ENCODE data around the gene VIM.
A peak's percentile ranks its signal among the peaks of the same experiment; 100 is the strongest.

Gene VIM

DNA sequence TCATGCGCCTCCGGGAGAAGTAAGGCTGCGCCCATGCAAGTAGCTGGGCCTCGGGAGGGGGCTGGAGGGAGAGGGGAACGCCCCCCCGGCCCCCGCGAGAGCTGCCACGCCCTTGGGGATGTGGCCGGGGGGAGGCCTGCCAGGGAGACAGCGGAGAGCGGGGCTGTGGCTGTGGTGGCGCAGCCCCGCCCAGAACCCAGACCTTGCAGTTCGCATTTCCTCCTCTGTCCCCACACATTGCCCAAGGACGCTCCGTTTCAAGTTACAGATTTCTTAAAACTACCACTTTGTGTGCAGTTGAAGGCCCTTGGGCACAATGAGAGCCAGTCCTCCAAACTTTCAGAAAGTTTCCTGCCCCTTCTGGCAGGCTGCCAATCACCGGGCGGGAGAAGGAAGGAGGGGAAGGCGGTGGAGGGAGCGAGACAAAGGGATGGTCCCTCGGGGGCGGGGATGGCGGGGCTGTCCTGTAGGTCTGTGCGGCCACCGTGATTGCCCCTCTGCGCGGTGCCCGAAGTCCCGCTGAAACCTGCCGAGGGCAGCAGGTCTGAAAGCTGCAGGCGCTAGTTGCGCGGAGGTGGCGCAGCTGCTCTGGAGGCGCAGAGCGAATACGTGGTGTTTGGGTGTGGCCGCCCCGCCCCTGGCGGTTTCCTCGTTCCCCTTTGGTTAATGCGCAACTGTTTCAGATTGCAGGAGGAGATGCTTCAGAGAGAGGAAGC, 2.1 kb downstream of the VIM start (continued):
- TF ChIP-seq, protein P1, sequence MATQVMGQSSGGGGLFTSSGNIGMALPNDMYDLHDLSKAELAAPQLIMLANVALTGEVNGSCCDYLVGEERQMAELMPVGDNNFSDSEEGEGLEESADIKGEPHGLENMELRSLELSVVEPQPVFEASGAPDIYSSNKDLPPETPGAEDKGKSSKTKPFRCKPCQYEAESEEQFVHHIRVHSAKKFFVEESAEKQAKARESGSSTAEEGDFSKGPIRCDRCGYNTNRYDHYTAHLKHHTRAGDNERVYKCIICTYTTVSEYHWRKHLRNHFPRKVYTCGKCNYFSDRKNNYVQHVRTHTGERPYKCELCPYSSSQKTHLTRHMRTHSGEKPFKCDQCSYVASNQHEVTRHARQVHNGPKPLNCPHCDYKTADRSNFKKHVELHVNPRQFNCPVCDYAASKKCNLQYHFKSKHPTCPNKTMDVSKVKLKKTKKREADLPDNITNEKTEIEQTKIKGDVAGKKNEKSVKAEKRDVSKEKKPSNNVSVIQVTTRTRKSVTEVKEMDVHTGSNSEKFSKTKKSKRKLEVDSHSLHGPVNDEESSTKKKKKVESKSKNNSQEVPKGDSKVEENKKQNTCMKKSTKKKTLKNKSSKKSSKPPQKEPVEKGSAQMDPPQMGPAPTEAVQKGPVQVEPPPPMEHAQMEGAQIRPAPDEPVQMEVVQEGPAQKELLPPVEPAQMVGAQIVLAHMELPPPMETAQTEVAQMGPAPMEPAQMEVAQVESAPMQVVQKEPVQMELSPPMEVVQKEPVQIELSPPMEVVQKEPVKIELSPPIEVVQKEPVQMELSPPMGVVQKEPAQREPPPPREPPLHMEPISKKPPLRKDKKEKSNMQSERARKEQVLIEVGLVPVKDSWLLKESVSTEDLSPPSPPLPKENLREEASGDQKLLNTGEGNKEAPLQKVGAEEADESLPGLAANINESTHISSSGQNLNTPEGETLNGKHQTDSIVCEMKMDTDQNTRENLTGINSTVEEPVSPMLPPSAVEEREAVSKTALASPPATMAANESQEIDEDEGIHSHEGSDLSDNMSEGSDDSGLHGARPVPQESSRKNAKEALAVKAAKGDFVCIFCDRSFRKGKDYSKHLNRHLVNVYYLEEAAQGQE (tag by site-specific recombination; IDR thresholded peaks at IDR 0.05): peak; percentile 19; the same call in 1 of the 2 replicates
- TF ChIP-seq ZNF433 (tag by site-specific recombination; IDR thresholded peaks at IDR 0.05; ENCODE audit: low read depth) (no peak), ZNF747 (tag by site-specific recombination; IDR thresholded peaks at IDR 0.05) (no peak), ZFP37 (tag by site-specific recombination; IDR thresholded peaks at IDR 0.05) (no peak), ZNF311 (tag by site-specific recombination; IDR thresholded peaks at IDR 0.05; ENCODE audit: borderline replicate concordance) (no peak), ZBTB21 (tag by site-specific recombination; IDR thresholded peaks at IDR 0.05) (peak; percentile 70), ZNF658 (tag by site-specific recombination; IDR thresholded peaks at IDR 0.05) (no peak), BCL11A (tag by site-specific recombination; IDR thresholded peaks at IDR 0.05; ENCODE audit: low read depth) (no peak), ZBTB20 (tag by site-specific recombination; IDR thresholded peaks at IDR 0.05) (peak; percentile 60; the same call in 1 of the 2 replicates), SALL2 (tag by site-specific recombination; IDR thresholded peaks at IDR 0.05; ENCODE audit: borderline replicate concordance) (no peak), ZNF24 (tag by site-specific recombination; IDR thresholded peaks at IDR 0.05) (no peak), ZEB2 (tag by site-specific recombination; IDR thresholded peaks at IDR 0.05) (peak; percentile 65; the same call in 1 of the 2 replicates), ZNF155 (tag by site-specific recombination; IDR thresholded peaks at IDR 0.05) (no peak), ZNF169 (tag by site-specific recombination; IDR thresholded peaks at IDR 0.05) (no peak), ZNF776 (tag by site-specific recombination; IDR thresholded peaks at IDR 0.05; ENCODE audit: borderline replicate concordance) (no peak), ZNF830 (tag by site-specific recombination; IDR thresholded peaks at IDR 0.05; ENCODE audit: low read depth) (no peak), ZNF548 (tag by site-specific recombination; IDR thresholded peaks at IDR 0.05) (no peak), ZNF560 (tag by site-specific recombination; IDR thresholded peaks at IDR 0.05; ENCODE audit: borderline replicate concordance) (no peak), ZNF138 (tag by site-specific recombination; IDR thresholded peaks at IDR 0.05; ENCODE audit: borderline replicate concordance) (no peak), ZBTB1 (tag by site-specific recombination; IDR thresholded peaks at IDR 0.05) (0 out of 2 replicates have a peak, but pooled peaks have one; percentile 50), ZNF571 (tag by site-specific recombination; IDR thresholded peaks at IDR 0.05) (no peak), ZNF202 (tag by site-specific recombination; IDR thresholded peaks at IDR 0.05; ENCODE audit: borderline replicate concordance) (no peak), ZNF677 (tag by site-specific recombination; IDR thresholded peaks at IDR 0.05) (no peak), ZNF16 (tag by site-specific recombination; IDR thresholded peaks at IDR 0.05; ENCODE audit: low read depth) (no peak)
- TF ChIP-seq, protein P2, sequence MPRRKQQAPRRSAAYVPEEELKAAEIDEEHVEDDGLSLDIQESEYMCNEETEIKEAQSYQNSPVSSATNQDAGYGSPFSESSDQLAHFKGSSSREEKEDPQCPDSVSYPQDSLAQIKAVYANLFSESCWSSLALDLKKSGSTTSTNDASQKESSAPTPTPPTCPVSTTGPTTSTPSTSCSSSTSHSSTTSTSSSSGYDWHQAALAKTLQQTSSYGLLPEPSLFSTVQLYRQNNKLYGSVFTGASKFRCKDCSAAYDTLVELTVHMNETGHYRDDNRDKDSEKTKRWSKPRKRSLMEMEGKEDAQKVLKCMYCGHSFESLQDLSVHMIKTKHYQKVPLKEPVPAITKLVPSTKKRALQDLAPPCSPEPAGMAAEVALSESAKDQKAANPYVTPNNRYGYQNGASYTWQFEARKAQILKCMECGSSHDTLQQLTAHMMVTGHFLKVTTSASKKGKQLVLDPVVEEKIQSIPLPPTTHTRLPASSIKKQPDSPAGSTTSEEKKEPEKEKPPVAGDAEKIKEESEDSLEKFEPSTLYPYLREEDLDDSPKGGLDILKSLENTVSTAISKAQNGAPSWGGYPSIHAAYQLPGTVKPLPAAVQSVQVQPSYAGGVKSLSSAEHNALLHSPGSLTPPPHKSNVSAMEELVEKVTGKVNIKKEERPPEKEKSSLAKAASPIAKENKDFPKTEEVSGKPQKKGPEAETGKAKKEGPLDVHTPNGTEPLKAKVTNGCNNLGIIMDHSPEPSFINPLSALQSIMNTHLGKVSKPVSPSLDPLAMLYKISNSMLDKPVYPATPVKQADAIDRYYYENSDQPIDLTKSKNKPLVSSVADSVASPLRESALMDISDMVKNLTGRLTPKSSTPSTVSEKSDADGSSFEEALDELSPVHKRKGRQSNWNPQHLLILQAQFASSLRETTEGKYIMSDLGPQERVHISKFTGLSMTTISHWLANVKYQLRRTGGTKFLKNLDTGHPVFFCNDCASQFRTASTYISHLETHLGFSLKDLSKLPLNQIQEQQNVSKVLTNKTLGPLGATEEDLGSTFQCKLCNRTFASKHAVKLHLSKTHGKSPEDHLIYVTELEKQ (tag by site-specific recombination; IDR thresholded peaks at IDR 0.05; ENCODE audit: borderline replicate concordance): no peak
- TF ChIP-seq, protein P3, sequence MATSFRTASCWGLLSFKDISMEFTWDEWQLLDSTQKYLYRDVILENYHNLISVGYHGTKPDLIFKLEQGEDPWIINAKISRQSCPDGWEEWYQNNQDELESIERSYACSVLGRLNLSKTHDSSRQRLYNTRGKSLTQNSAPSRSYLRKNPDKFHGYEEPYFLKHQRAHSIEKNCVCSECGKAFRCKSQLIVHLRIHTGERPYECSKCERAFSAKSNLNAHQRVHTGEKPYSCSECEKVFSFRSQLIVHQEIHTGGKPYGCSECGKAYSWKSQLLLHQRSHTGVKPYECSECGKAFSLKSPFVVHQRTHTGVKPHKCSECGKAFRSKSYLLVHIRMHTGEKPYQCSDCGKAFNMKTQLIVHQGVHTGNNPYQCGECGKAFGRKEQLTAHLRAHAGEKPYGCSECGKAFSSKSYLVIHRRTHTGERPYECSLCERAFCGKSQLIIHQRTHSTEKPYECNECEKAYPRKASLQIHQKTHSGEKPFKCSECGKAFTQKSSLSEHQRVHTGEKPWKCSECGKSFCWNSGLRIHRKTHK (tag by site-specific recombination; IDR thresholded peaks at IDR 0.05): no peak
- TF ChIP-seq, protein P4, sequence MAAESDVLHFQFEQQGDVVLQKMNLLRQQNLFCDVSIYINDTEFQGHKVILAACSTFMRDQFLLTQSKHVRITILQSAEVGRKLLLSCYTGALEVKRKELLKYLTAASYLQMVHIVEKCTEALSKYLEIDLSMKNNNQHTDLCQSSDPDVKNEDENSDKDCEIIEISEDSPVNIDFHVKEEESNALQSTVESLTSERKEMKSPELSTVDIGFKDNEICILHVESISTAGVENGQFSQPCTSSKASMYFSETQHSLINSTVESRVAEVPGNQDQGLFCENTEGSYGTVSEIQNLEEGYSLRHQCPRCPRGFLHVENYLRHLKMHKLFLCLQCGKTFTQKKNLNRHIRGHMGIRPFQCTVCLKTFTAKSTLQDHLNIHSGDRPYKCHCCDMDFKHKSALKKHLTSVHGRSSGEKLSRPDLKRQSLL (tag by site-specific recombination; IDR thresholded peaks at IDR 0.05): no peak
- TF ChIP-seq, protein P5, sequence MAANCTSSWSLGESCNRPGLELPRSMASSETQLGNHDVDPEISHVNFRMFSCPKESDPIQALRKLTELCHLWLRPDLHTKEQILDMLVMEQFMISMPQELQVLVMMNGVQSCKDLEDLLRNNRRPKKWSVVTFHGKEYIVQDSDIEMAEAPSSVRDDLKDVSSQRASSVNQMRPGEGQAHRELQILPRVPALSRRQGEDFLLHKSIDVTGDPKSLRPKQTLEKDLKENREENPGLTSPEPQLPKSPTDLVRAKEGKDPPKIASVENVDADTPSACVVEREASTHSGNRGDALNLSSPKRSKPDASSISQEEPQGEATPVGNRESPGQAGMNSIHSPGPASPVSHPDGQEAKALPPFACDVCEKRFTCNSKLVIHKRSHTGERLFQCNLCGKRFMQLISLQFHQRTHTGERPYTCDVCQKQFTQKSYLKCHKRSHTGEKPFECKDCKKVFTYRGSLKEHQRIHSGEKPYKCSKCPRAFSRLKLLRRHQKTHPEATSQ (tag by site-specific recombination; IDR thresholded peaks at IDR 0.05): no peak; the same call in 1 of the 2 replicates

All from HEK293 (cell line).